Activated CD4-positive, alpha-beta T cell treated with anti-CD3 and anti-CD28 coated beads, Interleukin-2, amount 50 U/mL, for 16 hours (primary cell): ENCODE data around the gene YAE1.
"Not testable (repeated sequence)": the region's sequence is repeated elsewhere in the genome, so short reads cannot be mapped to it uniquely, and the experiment has no call there.

Experiments used
- DNase-seq: peaks from one replicate; pipeline ENCODE4 v3.0.0-alpha.2; 2020

YAE1 gene, protein sequence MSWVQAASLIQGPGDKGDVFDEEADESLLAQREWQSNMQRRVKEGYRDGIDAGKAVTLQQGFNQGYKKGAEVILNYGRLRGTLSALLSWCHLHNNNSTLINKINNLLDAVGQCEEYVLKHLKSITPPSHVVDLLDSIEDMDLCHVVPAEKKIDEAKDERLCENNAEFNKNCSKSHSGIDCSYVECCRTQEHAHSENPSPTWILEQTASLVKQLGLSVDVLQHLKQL

DNA sequence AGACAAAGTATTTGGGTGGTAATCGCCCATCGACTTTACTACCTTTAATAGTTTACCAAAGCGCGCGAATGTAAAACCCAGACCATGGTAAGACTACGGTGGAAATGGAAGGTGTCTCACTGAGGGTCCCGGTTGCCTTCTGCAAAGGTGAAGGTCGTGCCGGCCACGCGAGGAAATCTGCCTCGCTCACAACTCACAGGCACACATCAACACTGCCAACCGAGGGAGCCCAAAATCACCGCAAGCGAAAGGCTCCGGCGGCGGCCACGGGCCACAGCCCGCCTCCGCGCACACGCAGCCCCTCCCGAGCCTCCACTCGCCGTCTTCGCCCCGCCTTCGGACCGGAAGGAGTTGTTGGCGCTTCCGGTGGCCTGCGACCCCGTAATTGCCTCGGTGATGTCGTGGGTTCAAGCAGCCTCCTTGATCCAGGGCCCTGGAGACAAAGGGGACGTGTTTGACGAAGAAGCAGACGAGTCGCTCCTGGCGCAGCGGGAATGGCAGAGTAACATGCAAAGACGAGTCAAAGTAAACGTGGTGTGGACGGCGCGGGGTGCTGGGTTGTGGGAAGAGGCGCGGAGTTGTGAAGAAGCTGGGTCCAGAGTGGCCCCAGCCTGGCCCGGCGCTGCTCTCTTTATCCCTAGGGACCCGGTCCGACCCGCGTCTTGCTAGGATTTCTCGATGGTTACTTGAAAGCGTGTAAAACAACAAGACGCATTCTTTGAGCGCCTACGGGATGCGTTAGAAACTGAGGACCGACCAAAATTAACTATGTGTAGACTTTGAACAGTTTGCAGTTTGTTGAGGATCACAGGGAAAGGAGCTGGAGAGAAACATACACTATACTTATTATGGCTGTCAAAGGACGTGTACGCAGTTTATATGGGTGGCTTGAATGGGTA is at the start of gene YAE1:
YAE1 (plus strand) TSS at position 382 of the 899 bp plus-strand sequence; CDS start at position 397, 15 bp downstream.
- peak; percentile 88 for DNase-seq

DNA sequence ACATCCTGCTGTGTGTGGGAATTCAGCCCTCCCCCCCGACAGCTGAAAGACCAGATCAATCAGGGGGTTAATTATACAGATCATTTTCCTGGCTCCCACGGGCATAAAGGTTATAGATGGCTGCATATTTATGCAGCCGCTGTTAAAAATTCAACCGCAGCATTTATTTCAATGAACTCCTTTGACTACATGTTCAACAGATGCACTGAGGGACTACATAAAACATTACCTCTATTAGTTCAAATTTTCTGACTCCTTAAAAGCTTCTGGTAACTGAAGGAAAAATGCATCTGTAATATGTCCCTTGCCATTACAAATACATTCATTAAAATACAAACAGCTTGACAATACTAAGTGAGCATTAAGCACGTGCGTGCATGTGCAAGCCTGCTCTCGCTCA is 49.7 kb upstream of the YAE1 start:
- no peak for DNase-seq

DNA sequence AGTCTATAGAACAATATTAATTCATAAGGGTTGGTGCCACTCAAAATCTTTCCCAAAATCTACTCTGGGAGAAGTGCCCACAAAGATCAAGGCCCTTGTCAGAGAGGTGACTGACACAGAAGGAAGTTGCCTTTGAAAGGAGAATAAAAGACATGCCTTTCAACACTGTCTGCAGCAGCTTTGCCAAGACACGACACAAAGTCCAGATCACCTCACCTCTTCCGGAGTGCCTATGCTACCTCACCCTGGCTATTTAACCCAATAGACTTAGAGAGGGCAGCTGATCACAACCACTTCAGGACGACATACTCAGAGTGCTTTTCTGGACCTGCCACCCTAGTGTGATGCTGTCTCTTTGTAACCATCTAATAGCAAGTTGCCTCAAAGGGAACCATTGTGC is 49.0 kb upstream of the YAE1 start:
- DNase-seq, result no peak

DNA sequence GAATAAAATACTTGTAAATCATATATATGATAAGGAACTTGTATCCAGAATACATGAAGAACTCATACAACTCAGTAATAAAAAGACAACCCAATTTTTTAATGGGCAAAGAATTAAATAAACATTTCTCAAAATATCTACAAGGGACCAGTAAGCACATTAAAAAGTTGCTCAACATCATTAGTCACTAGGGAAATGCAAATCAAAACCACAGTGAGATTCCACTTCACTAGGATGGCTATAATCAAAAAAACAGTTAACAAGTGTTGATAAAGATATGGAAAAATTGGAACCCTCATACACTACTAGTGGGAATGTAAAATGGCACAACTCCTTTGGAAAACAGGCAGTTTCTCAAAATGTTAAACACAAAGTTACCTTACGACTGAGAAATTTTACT is 40.3 kb upstream of the YAE1 start:
- DNase-seq, result no peak

DNA sequence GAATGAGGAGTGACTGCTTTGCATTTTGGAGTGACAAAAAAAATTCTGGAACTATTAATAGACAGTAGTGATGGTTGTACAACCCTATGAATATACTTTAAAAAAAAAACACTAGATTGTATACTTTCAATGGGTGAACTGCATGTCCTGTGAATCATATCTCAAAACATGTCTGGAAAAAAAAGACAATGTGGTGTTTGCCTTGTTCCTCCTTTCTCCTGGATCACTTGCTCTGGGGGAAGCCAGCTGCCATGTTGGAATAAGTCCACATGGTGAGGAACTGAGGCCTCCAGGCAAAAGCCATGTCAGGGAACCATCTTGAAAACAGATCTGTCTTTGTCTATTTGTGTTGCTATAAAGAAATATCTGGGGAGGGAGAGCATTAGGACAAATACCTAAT is 39.5 kb upstream of the YAE1 start:
- no peak for DNase-seq

DNA sequence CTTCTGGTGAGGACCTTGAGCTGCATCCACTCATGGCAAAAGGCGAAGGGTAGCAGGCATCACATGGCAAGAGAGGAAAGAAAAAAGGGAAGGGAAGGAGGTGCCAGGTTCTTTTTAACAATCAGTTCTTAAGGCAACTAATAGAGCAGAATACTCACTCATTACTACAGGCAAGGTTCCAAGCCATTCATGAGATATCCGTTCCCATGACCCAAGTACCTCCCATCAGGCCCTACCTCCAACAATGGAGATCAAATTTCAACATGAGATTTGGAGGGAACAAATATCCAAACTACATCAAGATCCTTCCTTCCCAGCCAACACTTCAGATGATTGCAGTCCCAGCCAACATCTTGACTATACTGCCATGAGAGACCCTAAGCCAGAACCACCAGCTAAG is 38.9 kb upstream of the YAE1 start:
- no peak for DNase-seq

DNA sequence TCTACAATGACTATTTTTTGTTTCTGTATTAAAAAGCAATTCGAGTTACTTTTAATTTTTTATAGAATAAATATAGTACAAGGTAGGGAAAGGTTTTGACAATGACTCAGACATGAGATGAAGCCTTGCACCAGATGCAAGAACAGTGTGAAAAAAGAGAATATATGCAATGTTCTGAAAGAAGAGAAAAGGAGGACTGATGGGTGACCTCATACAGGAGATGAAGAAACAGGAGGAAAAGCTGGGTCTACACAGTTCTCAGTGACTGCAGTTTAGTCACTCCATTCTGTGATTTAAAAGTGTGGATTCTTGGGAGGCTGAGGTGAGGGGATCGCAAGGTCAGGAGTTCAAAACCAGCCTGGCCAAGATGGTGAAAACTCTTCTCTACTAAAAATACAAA is 38.3 kb upstream of the YAE1 start:
- no peak for DNase-seq

DNA sequence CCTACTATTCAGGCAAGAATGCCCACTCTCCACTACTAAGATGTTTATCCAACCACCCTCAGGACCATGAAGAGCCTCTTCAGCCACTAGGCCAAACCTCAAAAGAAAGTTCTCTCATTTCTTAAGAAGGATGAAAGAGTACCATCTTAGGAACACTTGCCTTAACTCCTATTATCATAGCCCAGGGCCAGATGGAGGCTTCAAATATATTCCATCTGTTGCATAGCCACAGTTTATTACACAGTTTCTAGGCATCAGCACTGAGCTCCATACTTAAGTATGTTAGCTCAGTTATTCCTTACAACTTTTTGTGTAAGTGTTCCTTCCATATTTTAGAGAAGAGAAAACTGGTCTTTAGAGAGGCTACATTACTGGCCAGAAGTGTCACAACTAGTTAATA is 37.4 kb upstream of the YAE1 start:
- no peak for DNase-seq

DNA sequence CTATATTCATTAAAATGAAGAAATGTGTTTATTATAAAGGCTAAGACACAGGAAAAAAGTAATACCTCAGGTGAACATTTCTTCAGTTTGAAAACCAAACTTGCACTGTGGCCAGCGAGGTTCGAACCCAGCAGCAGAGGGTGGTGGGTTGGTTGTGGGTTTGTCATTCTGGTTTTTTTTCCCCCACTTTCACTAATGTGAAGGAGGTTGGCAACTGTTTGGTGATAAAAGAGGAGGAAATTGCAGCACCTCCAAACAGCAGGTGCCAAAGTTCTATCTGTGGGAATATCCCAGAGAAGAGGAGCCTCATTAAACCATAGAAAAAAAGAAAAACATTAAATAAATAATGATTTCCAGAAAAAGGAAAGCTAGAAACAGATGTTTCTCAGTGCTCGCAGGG is 36.6 kb upstream of the YAE1 start:
- no peak for DNase-seq

DNA sequence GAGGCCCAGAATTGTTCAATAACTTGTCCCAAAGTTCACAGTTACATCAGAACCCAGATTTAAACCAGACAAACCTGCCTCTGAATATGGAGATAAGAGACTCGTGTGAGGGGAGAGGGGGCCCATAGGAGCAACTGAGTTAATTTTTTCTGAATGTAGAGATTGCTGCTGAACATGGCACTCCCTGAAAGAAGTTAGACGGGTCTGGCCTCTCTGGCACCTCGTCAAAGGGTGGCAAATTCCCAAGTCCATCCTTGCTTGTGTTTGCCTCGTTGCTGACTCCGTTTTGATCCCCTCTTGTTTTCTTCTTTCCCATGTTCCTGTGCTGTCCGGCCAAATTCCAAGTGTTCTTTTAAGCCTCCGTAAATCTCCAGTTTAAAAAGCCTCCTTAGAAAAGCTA is 35.2 kb upstream of the YAE1 start:
- DNase-seq, result no peak

DNA sequence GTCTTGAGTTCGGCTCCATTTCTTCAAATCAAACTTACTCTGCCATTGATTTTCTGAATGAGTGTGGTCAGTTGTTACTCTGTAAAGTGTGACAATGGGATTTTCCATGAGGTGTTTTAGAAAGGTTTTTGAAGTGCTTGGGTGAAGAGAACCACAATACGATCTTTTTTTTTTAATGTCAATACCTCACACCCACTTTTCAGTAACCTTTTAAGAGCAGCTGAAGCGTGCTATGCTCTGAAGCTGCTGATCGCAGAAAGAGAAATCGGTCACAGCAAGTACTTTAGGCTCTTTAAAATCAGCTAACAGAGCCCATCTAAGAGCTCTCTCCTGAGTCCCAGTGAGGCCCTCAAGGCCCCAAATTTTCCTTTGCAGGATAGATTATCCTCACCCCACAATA is 34.4 kb upstream of the YAE1 start:
- DNase-seq, result no peak

DNA sequence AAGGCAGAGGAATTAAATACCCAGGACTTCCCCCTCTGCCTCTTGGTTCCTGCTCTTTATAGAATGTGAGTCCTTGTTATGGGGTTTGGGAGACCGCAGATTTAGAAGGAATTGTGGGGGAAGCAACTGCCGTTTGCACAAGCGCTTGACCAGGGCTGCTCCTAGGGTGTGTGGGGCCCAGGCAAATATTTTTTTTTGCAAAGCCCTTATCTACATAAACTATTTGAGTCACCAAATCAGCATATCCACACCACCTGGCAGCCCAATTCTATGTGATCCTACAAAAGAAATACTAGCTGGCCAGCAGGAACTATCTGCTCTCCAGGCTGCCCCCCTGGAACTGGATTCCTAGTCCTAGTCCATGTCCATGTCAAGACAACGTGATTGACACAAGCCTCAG is 33.4 kb upstream of the YAE1 start:
- DNase-seq, result no peak

DNA sequence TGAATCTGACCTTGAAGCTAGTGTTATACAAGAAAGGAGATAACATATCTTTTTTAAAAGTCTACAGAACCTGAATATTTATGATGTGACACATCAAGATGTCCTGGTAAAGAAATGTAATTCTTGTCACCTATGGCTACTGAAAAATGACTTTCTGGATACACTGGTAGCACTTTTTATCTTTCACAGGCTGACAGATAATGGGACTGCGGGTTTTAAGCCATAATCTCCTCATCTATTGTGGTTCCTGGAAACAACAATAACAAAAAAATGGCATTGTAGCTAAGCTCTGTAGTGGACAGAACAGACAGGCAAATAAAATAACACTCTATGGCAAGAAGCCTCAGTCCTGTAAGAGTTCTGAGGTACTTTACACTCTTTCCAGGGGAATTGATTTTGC is 31.6 kb upstream of the YAE1 start:
- no peak for DNase-seq

DNA sequence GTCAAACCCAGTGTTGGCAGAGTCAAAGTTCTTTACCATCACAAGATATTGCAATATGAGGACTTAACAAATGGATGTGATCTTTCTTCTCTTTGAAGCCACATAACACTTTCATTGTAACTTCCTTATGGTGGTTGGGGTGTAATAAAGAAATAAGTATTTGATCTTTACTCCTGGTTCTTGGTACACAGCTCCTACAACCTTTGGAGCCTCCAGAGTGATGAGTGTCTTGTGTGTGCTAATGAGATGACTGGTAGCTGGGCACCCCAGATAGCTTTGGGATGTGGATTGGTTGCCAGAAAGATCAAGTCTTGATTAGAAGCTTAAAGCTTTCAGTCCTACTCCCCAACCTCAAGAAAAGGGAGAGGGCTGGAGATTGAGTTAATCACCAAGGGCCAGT is 31.1 kb upstream of the YAE1 start:
- no peak for DNase-seq

DNA sequence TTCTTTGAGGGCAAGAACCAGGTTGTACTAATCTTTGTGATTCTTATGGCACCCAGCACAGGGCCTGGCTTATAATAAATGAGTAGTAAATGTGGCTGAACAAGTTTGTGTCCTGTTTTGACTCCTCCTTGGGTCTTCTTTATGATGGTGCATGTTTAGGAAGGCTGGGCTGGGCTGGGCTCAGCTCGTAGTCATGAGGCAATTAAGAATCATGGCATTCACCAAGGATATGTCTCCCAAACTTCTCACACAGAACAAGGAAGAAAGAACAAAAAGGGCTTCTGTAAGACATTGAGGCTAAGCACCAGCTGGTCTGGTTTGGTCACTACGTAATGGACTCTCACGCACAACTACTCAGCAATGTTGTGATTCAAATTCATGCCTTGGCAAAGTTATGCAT is 30.5 kb upstream of the YAE1 start:
- no peak for DNase-seq

DNA sequence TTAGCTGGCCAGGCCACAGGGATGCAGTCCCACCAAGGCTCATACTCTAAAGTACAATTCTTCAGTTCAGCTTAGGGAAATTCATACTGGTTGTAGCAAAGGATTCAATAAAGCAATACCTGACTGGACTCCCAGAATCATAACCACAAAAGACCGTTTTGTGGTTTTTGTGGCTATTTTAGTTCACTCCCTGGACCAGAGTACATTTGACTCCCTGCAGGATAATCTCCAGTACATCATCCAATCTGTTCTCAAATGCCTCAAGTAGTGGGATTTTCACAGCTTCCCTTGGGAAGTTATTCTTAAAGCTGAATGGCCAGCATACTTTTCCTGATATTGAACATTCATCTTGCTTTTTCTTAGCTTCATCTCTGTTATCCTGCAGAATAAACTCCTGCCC is 29.3 kb upstream of the YAE1 start:
- no peak for DNase-seq

DNA sequence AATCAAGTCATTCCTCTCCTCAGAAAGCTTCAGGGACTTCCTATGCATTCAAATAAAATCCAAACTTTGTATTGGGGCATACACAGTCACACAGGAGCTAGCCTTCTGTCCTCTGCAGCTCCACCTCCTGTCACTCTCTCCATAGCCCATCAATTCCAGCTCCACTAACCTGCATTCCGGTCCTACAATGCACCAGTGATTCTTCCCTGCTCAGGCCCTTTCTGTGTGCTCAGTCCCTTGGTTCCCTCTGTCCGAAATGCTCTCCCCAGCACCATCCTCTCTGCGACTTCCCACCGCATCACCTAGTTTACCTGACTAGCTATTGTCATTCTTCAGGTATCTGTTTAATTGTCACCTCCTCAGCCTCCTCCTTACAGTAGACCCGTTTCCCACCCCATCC is 26.4 kb upstream of the YAE1 start:
- DNase-seq, result no peak

DNA sequence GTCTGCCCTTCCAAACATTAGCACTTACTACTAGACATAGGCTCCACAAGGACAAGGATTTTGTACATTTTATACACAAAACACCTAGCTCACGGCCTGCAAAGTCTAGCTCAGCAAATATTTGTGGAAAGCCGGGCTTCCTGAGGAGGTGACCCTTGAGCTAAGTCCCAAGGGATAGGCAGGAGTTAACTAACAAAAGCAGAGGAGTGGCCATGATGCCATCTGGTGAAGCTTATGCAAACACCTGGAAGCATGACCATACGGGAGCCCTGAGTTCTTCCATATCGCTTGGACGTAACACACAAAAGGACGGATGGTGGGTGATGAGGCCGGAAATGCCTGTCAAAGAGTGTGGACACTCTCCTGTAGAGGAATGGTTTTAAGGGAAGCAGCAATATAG is 25.9 kb upstream of the YAE1 start:
- no peak for DNase-seq

DNA sequence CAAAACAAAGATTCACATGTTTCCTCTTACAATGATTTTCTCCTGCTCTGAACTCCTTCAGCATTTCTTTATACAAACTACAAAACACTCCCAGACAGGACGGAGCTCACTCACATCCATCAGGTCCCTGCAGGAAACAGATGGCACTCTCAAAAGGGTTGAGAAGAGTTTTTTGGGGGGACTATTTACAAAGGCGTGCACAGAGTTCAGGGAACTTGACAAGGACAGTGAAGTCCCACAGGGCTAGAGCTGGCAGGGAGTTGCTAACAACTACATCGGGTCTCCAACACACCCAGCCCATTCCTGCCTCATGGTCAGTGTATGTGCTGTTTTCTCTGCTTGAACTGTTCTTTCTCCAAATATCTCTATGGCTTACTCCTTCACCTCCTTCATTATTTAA is 24.7 kb upstream of the YAE1 start:
- no peak for DNase-seq

DNA sequence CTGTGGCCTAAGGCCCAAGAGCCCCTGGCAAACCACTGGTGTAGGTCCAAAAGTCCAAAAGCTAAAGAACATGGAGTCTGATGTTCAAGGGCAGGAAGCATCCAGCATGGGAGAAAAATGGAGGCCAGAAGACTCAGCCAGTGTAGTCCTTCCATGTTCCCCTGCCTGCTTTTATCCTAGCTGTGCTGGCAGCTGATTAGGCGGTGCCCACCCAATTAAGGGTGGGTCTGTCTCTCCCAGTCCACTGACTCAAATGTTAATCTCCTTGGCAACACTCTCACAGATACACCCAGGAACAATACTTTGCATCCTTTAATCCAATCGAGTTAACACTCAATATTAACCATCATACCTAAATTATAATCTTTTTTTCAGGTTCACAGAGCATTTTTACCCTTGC is 21.4 kb upstream of the YAE1 start:
- not testable (repeated sequence) for DNase-seq

DNA sequence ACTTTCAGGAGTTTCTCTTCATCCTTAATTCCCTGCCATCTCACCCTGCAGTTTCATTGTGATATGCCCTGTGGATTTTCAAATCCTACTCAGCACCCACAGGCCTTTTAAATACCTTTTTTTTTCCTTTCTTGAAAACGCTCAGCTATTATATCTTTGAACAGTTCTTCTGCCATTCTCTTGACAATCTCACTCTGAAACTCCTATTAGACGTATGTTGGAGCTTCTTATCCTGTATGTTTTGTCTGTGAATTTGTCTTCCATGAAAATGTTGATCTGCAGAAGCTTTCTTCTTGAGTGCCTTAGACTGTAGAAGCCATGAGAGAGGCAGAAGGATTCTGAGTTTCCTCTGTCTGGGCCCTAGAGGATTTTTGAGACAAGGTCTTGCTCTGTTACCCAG is 18.9 kb upstream of the YAE1 start:
- no peak for DNase-seq

DNA sequence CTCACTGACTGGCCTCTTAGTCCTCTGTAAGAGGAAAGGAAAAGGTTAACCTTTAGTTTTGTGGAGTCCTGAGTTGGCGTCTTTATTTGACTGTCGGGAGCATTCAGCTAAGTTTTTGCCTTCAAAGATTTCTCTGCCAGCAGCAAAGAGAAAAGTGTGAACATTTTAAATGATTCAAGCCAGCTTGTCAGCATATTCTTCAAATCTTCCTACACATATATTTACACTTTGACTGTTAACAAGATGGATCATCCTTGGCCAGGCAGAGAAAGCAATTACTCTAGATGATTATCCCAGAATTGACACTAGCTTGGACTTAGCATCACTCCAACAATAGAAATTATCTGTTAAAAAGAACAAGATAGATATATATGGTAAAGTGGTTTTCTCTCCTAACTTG is 15.8 kb upstream of the YAE1 start:
- DNase-seq, result no peak

DNA sequence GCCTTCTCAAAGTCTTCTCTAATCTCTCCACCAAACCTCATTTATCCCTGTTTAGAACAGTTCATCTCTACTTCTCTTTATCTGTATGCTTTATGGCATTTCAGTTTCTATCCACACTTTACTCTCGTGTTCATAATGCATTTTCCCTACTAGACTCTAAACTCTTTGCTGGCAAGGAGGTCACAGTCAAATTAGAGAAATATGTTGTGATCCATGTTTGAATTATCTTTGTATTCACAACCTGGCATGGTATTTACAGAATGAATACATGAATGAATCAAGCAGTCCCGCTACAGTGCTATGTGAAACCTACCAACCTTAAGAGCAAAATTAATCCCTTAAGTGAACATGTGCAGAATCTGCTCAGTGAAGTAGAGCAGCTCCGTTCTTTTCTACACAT is 12.8 kb upstream of the YAE1 start:
- DNase-seq, result no peak

DNA sequence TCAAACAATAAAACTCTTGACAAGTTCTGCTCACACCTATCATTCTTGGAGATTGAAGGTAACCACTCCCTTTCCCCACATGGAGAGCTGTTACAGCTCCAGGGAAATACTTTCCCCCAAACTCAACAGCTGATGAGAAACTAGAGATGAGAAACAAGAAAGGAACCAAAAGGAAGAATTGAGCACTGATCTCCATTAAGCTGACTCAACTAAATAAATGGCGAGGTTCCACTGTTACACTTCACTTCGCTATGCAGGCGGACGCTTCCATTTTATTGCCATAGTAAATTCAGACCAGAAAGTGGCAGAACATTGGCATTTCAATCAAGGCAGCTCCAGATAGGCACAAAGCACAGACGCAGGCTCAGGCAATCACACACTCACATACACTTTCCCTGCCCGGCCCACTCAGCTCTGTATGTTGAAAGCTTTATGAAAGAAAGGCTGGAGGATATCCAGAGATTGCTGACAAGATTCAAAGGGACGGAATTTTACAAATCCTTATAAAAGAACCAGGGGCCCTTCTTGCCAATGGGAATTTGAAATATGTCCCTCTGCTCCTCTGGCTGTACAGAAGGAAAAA is 11.5 kb upstream of the YAE1 start:
- DNase-seq, result no peak
